Measurements from ENCODE around the gene CNTNAP2.

CNTNAP2 gene

GRCh38 chr7:147332988-147333387 is 1216.4 kb downstream of the CNTNAP2 start:
- TF ChIP-seq, protein P1, sequence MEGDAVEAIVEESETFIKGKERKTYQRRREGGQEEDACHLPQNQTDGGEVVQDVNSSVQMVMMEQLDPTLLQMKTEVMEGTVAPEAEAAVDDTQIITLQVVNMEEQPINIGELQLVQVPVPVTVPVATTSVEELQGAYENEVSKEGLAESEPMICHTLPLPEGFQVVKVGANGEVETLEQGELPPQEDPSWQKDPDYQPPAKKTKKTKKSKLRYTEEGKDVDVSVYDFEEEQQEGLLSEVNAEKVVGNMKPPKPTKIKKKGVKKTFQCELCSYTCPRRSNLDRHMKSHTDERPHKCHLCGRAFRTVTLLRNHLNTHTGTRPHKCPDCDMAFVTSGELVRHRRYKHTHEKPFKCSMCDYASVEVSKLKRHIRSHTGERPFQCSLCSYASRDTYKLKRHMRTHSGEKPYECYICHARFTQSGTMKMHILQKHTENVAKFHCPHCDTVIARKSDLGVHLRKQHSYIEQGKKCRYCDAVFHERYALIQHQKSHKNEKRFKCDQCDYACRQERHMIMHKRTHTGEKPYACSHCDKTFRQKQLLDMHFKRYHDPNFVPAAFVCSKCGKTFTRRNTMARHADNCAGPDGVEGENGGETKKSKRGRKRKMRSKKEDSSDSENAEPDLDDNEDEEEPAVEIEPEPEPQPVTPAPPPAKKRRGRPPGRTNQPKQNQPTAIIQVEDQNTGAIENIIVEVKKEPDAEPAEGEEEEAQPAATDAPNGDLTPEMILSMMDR (conservative IDR thresholded peaks at IDR 0.05; ENCODE audit: low read depth, low read length) = no peak
- DNase-seq (ENCODE audit: low read depth) = no peak
- H3K4me3 ChIP-seq (ENCODE audit: low read depth, low read length) = no peak overlapping the region

- no peak overlapping the region for H3K4me3 ChIP-seq (ENCODE audit: low read depth, low read length)
- DNase-seq (ENCODE audit: low read depth) = no peak
- TF ChIP-seq, protein P1 (conservative IDR thresholded peaks at IDR 0.05; ENCODE audit: low read depth, low read length) = no peak
Observed at GRCh38 chr7:147363101-147363500, 1246.5 kb downstream of the CNTNAP2 start.

DNA sequence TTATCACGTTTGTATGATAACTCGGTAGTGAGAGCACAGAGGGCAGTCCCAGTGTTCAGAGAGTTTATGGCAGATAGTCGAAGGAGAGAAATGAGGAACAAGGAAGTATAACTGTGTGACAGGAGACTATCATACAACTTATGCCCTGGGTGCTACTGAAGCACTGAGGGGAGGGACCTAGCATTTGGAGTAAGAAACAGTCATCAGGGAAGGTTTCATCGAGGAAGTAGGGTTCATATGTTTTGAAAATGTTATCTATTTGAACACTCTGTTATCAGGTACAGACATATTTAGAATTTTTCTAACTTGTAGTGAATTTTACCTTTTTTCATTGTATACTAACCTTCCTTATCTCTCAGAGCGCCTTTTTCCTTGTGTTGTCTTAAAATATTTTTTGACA is 1259.6 kb downstream of the CNTNAP2 start:
- TF ChIP-seq, protein P1 (conservative IDR thresholded peaks at IDR 0.05; ENCODE audit: low read depth, low read length) = no peak
- H3K4me3 ChIP-seq (ENCODE audit: low read depth, low read length) = no peak overlapping the region
- no peak for DNase-seq (ENCODE audit: low read depth)

DNA sequence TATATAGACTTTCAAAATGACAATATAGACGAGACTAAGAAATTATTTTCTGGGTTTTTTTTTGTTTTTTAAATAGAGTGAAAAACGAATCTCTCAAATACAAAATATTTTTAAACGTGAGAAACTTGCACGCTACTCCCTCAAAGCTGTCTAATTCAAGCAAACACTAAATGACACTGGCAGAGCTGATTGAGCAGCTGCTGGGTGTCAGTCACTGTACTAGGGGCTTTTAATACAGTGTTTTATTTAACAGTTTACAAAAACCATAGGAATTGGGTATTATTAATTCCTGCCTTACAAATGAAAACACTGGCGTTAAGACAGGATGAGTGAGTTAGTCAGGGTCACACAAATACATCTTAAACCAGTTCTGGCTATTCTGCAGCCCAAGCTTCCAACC is 1264.3 kb downstream of the CNTNAP2 start:
- DNase-seq (ENCODE audit: low read depth) = no peak
- TF ChIP-seq, protein P1 (conservative IDR thresholded peaks at IDR 0.05; ENCODE audit: low read depth, low read length) = no peak
- no peak overlapping the region for H3K4me3 ChIP-seq (ENCODE audit: low read depth, low read length)

GRCh38 chr7:147394329-147394728 is 1277.7 kb downstream of the CNTNAP2 start:
- H3K4me3 ChIP-seq (ENCODE audit: low read depth, low read length) = no peak overlapping the region
- TF ChIP-seq, protein P1 (conservative IDR thresholded peaks at IDR 0.05; ENCODE audit: low read depth, low read length) = no peak
- DNase-seq (ENCODE audit: low read depth) = no peak

DNA sequence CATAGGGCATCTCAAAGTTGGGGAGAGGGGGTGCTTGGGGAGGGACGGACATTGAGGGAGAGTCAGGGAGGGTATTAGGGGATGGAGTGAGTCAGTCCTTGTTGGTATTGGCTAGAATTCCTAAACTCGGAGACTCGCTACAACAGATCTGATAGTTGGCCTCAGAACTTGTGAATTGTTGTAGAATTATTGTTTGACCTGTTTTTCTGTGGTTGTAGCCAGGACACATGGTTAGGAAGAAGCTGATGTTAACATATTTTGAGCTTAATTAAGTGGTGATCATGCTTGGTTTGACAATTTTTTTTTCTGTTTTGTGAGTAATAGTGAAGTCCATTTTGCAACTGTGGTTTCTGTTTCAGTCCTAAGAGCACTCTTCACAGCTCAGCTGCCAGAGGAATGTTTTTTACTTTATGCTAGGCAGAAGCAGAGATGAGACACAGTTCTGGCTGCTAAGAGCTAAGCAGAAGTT is 1283.7 kb downstream of the CNTNAP2 start:
- DNase-seq (ENCODE audit: low read depth) = peak; percentile 80

DNA sequence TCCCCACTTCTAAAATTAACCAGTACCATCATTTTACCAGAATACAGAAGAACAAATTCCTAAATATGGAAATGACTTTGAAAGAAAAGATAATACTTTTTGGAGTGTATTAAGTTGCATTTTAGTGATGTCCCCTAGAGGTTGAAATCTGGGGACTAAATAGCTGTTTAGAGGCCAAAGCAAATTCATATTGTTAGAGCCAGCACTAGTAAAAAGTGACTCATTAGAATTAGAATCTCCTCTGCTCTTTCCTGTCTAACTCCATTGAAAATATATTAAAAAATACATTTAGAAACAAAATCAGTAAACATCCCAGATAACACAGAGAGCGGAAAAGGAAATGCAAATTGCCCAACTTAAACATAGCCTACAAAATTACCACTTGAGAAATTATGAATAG is 1284.3 kb downstream of the CNTNAP2 start:
- DNase-seq (ENCODE audit: low read depth) = no peak

More for the DNA sequence above, 1283.7 kb downstream of the CNTNAP2 start:
- H3K4me3 ChIP-seq (ENCODE audit: low read depth, low read length) = peak overlapping the region; percentile 23
- TF ChIP-seq, protein P1 (conservative IDR thresholded peaks at IDR 0.05; ENCODE audit: low read depth, low read length) = no peak

More for the DNA sequence above, 1284.3 kb downstream of the CNTNAP2 start:
- no peak overlapping the region for H3K4me3 ChIP-seq (ENCODE audit: low read depth, low read length)
- TF ChIP-seq, protein P1 (conservative IDR thresholded peaks at IDR 0.05; ENCODE audit: low read depth, low read length) = no peak

Measured in choroid plexus epithelial cell (primary cell).